NCI-H146 treated with DMSO at 0.1 percent for 48 hours (cell line): ENCODE results near the gene CCNF.
"Not testable (repeated sequence)": the region's sequence is repeated elsewhere in the genome, so short reads cannot be mapped to it uniquely, and the experiment has no call there.

Source experiments
- DNase-seq: peaks from one replicate; lab custom pipeline; 2025; ENCODE audit not compliant: unreplicated experiment; lab: John Stamatoyannopoulos, UW

Gene CCNF

DNA sequence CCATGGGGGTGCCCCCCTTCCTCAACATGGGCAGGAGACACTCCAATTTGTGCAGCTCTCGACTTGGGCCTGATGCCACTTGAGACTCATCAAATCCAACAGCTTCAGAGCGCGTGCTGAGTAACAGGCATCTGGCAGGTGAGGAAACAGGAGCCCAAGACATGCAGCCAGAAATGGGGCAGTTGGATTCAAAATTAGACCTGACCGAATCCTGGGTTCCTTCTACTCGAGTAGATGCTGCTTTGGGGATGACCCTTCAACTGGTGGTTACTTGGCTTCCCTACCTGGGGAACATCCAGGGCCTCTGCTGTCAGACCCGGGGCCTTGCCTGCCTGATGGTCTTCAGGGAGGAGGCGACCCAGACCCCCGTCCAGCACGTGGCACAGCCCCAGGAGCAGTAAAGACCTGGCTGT is 41.4 kb downstream of the CCNF start:
- no peak for DNase-seq

- peak; percentile 59 for DNase-seq
These were observed 41.9 kb downstream of the CCNF start, which contains the start of gene NTN3 for GRCh38 chr16:2471016-2471652. Gene NTN3 (plus strand): TSS chr16:2471297. CDS start chr16:2471702, 405 bp downstream.

DNA sequence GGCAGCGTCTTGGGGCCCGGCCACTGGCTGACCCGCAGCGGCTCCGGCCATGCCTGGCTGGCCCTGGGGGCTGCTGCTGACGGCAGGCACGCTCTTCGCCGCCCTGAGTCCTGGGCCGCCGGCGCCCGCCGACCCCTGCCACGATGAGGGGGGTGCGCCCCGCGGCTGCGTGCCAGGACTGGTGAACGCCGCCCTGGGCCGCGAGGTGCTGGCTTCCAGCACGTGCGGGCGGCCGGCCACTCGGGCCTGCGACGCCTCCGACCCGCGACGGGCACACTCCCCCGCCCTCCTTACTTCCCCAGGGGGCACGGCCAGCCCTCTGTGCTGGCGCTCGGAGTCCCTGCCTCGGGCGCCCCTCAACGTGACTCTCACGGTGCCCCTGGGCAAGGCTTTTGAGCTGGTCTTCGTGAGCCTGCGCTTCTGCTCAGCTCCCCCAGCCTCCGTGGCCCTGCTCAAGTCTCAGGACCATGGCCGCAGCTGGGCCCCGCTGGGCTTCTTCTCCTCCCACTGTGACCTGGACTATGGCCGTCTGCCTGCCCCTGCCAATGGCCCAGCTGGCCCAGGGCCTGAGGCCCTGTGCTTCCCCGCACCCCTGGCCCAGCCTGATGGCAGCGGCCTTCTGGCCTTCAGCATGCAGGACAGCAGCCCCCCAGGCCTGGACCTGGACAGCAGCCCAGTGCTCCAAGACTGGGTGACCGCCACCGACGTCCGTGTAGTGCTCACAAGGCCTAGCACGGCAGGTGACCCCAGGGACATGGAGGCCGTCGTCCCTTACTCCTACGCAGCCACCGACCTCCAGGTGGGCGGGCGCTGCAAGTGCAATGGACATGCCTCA is 42.6 kb downstream of the CCNF start:
- no peak for DNase-seq

- DNase-seq: no peak
These were observed 43.2 kb downstream of the CCNF start for GRCh38 chr16:2472488-2472864.

- DNase-seq: no peak
These were observed 43.7 kb downstream of the CCNF start for GRCh38 chr16:2472885-2473445.

- no peak for DNase-seq
These were observed 44.2 kb downstream of the CCNF start for GRCh38 chr16:2473446-2473926.

GRCh38 chr16:2473999-2474876 is 45.0 kb downstream of the CCNF start:
- no peak for DNase-seq

DNA sequence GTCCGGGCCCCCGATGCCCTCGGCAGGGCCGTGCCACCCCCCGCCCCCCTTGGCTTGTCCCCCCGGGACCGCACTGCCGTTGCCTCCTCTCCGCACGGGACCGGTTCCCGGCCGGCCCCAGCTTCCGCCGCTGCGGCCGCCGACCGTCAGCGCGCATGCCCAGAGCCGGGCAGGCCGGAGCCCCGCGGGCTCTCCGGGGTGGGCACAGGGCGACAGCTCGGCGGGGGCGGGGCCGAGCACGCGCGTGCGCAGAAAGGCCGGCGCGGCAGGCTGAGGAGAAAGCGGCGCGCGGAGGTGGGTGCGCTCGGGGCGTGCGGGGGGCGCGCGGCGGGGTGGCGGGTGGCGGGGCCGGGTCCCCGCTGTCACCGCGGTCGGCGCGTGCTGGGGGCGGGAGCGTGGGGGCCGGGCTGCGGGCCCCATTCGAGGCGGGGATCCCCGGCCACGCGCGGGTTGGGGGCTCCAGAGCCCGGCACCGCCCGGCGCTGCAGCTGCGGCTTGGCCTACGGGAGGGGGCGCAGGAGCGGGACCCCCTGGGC is 45.7 kb downstream of the CCNF start, which contains the start of gene TBC1D24:
Gene TBC1D24, plus strand, starts transcription at position 251 of the 536 bp plus-strand sequence. CDS start 21,022 bp downstream, outside the sequence.
- DNase-seq: peak; percentile 57

DNA sequence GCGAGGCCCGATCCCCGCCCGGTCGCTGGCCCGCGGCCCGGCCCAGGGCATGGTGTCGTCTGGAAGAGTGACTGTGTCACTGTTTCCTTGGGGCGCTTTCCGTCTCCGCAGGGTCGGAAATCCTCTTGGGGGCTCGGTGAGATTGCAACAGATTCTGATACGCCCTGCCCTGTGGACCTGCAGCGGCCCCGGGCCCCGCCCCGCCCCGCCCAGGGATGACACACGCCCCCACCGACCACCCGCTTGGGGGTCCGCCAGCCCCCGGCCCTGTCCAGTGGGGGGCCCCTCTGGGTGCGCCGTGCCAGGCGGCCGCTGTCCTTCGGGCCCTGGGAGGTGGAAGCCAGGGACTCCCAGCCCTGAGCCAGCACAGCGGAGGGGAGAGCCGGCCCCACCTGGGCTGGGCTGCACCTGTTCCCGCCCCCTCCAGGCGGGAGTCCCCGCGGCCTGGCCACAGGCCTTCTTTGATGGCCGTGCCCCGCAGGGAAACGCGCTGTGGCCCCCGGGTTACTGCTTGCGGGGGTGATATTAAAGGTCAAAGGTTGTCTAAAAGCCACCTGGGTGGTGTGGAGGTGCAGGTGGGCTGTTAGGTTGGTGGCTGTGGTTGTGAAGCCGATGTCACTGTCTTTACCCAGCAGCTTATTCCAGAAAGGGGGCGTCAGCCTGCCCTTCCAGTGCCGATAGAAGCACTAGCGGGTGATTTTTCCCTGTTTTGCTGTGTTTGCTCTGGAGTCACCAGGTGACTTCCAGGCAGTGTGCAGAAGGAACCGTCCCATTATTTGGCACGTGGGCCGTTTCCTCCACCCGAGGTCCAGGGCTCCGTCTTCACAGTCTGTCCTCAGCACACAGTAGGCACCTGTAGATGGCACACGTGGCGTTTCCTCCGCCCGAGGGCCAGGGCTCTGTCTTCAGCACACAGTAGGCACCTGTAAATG is 46.4 kb downstream of the CCNF start:
- DNase-seq: peak; percentile 58

GRCh38 chr16:2476345-2476720 is 47.1 kb downstream of the CCNF start:
- no peak for DNase-seq

- DNase-seq: no peak
These were observed 47.5 kb downstream of the CCNF start for GRCh38 chr16:2476741-2477140.

DNA sequence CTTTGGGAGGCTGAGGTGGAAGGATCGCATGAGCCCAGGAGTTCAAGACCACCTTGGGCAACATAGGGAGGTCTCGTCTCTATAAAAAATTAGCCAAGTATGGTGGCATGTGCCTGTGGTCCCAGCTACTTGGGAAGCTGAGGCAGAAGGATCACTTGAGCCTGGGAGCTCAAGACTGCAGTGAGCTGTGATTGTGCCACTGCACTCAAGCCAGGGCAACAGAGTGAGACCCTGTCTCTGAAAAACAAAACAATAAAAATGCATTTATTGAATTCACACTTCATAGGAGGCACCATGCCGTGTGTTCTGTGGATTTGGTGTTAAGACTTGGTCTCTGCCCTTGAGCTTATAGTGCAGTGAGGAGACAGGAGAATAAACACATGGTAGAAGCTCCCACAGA is 48.1 kb downstream of the CCNF start:
- no peak for DNase-seq

- no peak for DNase-seq
These were observed 49.0 kb downstream of the CCNF start for GRCh38 chr16:2478279-2478678.

GRCh38 chr16:2479996-2480395 is 50.7 kb downstream of the CCNF start:
- DNase-seq: not testable (repeated sequence)

GRCh38 chr16:2480948-2481347 is 51.7 kb downstream of the CCNF start:
- DNase-seq: no peak

- DNase-seq: no peak
These were observed 52.4 kb downstream of the CCNF start for GRCh38 chr16:2481676-2482075.

DNA sequence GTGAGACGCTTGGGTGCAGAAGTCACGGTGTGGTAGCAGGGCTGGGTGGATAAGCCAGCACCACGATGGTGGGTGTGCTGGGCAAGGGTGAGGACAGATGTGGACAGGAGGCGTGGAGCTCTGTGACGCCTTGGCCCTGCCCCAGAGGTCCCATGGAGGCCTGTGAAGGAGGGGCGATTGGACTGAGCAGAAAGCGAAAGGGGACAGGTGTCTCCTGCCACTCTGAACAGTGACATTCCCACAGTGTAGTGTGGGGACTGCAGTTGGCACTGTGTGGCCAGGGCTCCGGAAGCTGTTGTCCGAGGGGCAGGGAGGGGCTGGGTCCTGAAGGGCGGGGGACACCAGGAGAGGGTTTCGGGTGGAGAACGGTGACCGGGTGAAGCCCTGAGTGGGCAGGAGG is 53.0 kb downstream of the CCNF start:
- DNase-seq: no peak

GRCh38 chr16:2482708-2483534 is 53.7 kb downstream of the CCNF start:
- DNase-seq: no peak
